ENCODE data around the gene MCCC1.

- TF ChIP-seq POLR2A (IDR thresholded peaks at IDR 0.05; ENCODE audit: low read length) (no peak), GATA1 (IDR thresholded peaks at IDR 0.05; ENCODE audit: low read depth, low read length) (no peak)
Measured at GRCh38 chr3:183098536-183099025, 715 bp downstream of the MCCC1 start.
